Astrocyte (in vitro differentiated cells and primary cell): ENCODE data around the gene FAM222A. TPM values are rescaled to one million over a fixed set of nuclear protein-coding genes. Genes with fewer than 3 reads are reported as not detected.

Experiments
- DNase-seq: peaks from one replicate; pipeline ENCODE4 v3.0.0-alpha.2; 2010; ENCODE audit warnings: low read depth
- FAIRE-seq: peaks from 2 replicates; lab custom pipeline; 2011; peaks lifted over from hg19 to GRCh38; lab: Jason Lieb, UNC
- H2AFZ ChIP-seq: 2 replicates; pipeline ENCODE4 v1.6.0; 2012; ENCODE audit warnings: low read depth, low read length, inconsistent platforms
- H3K27ac ChIP-seq: 2 replicates; pipeline ENCODE4 v1.5.1; 2011; ENCODE audit warnings: low read depth, low read length, inconsistent platforms
- H3K27me3 ChIP-seq: 2 replicates; pipeline ENCODE4 v1.6.0; 2011; ENCODE audit warnings: low read length, inconsistent platforms; ENCODE audit not compliant: insufficient read depth
- H3K36me3 ChIP-seq: 2 replicates; pipeline ENCODE4 v1.5.1; 2011; ENCODE audit warnings: low read length, inconsistent platforms; ENCODE audit not compliant: insufficient read depth
- H3K4me1 ChIP-seq: 2 replicates; pipeline ENCODE4 v1.5.1; 2011; ENCODE audit warnings: low read length, inconsistent platforms; ENCODE audit not compliant: insufficient read depth
- H3K4me2 ChIP-seq: 2 replicates; pipeline ENCODE4 v1.6.0; 2012; ENCODE audit warnings: low read length, inconsistent platforms
- H3K4me3 ChIP-seq: 2 replicates; pipeline ENCODE4 v1.5.1; 2011; ENCODE audit warnings: low read depth, mild to moderate bottlenecking, low read length, inconsistent platforms; ENCODE audit not compliant: insufficient read depth
- H3K79me2 ChIP-seq: 2 replicates; pipeline ENCODE4 v1.6.0; 2012; ENCODE audit warnings: mild to moderate bottlenecking, low read length, inconsistent platforms; ENCODE audit not compliant: insufficient read depth
- H3K9ac ChIP-seq: 2 replicates; pipeline ENCODE4 v1.6.0; 2012; ENCODE audit warnings: mild to moderate bottlenecking, low read length, inconsistent platforms
- H3K9me3 ChIP-seq: 2 replicates; pipeline ENCODE4 v1.5.1; 2012; ENCODE audit warnings: low read depth, mild to moderate bottlenecking, low read length, inconsistent platforms; ENCODE audit not compliant: insufficient read depth
- H4K20me1 ChIP-seq: 2 replicates; pipeline ENCODE4 v1.6.0; 2012; ENCODE audit warnings: low read length, inconsistent platforms; ENCODE audit not compliant: insufficient read depth
- H3K27ac Mint-ChIP-seq: one replicate; pipeline ENCODE4 v1.8.0; 2021; ENCODE audit warnings: mild to moderate bottlenecking, mixed read lengths; ENCODE audit not compliant: unreplicated experiment
- H3K27me3 Mint-ChIP-seq: one replicate; pipeline ENCODE4 v1.8.0; 2021; ENCODE audit warnings: low read depth, mixed read lengths; ENCODE audit not compliant: unreplicated experiment
- H3K36me3 Mint-ChIP-seq: one replicate; pipeline ENCODE4 v1.8.0; 2021; ENCODE audit warnings: low read depth, mixed read lengths; ENCODE audit not compliant: unreplicated experiment
- H3K4me1 Mint-ChIP-seq: one replicate; pipeline ENCODE4 v1.8.0; 2021; ENCODE audit warnings: low read depth, mixed read lengths; ENCODE audit not compliant: unreplicated experiment
- H3K4me3 Mint-ChIP-seq: one replicate; pipeline ENCODE4 v1.8.0; 2021; ENCODE audit warnings: mild to moderate bottlenecking, moderate library complexity, mixed read lengths; ENCODE audit not compliant: unreplicated experiment
- H3K9me3 Mint-ChIP-seq: one replicate; pipeline ENCODE4 v1.8.0; 2021; ENCODE audit warnings: mild to moderate bottlenecking, mixed read lengths; ENCODE audit not compliant: unreplicated experiment
- CTCF ChIP-seq: IDR thresholded peaks from 2 replicates; pipeline ENCODE4 v1.5.1; 2011; ENCODE audit warnings: low read depth, mild to moderate bottlenecking, inconsistent platforms, low read length, moderate library complexity; ENCODE audit not compliant: insufficient read depth
- EZH2 ChIP-seq: IDR thresholded peaks from 2 replicates; pipeline ENCODE4 v1.6.1; 2012; ENCODE audit warnings: mild to moderate bottlenecking, low read length, inconsistent platforms; ENCODE audit not compliant: insufficient read depth
- total RNA-seq: library from RNA; stranded (reverse); gene quantifications from 2 replicates; pipeline ENCODE4 v1.2.1, GENCODE V29; 2021

The FAM222A gene
- total RNA-seq, 1 donor from 2014 or later = 1.2 TPM

- Mint-ChIP-seq H3K27ac (no peak overlapping the region), H3K4me3 (no peak overlapping the region), H3K27me3 (no peaks in the 10 kb centered on the region), H3K4me1 (no peaks in the 10 kb centered on the region), H3K36me3 (peaks cover 5% of the 10 kb centered on the region), H3K9me3 (peaks cover 13% of the 10 kb centered on the region)
- Histone ChIP-seq H3K27me3 (no peaks in the 10 kb centered on the region), H3K36me3 (no peaks in the 10 kb centered on the region), H3K79me2 (no peaks in the 10 kb centered on the region), H2AFZ (no peak overlapping the region), H3K4me1 (no peaks in the 10 kb centered on the region), H3K9me3 (peaks cover 4% of the 10 kb centered on the region), H4K20me1 (no peaks in the 10 kb centered on the region), H3K4me3 (no peak overlapping the region), H3K4me2 (no peak overlapping the region), H3K9ac (no peak overlapping the region), H3K27ac (no peak overlapping the region)
- DNase-seq = no peak
- TF ChIP-seq EZH2 (no peak), CTCF (no peak)
- FAIRE-seq = no peak
These were observed 45.1 kb downstream of the FAM222A start for GRCh38 chr12:109758426-109759420.

- H3K9ac ChIP-seq = no peak overlapping the region
- no peaks in the 10 kb centered on the region for H3K36me3 ChIP-seq
- no peak for FAIRE-seq
- TF ChIP-seq EZH2 (no peak), CTCF (no peak)
- Mint-ChIP-seq H3K36me3 (peaks cover 8% of the 10 kb centered on the region), H3K9me3 (peaks cover 18% of the 10 kb centered on the region), H3K4me3 (no peak overlapping the region), H3K4me1 (no peaks in the 10 kb centered on the region), H3K27me3 (no peaks in the 10 kb centered on the region), H3K27ac (no peak overlapping the region)
- no peak overlapping the region for H3K4me3 ChIP-seq
- H3K27me3 ChIP-seq = no peaks in the 10 kb centered on the region
- no peak overlapping the region for H3K4me2 ChIP-seq
- H3K9me3 ChIP-seq = peaks cover 4% of the 10 kb centered on the region
- H2AFZ ChIP-seq = no peak overlapping the region
- DNase-seq = no peak
- H3K27ac ChIP-seq = no peak overlapping the region
- H3K4me1 ChIP-seq = no peaks in the 10 kb centered on the region
- H4K20me1 ChIP-seq = no peaks in the 10 kb centered on the region
- no peaks in the 10 kb centered on the region for H3K79me2 ChIP-seq
These were observed 46.0 kb downstream of the FAM222A start for GRCh38 chr12:109759595-109759994.
